Retinal pigment epithelial cell (primary cell): ENCODE measurements around the gene DNMT1.
A peak's percentile ranks its signal among the peaks of the same experiment; 100 is the strongest.

Source experiments
- DNase-seq: peaks from one replicate; pipeline ENCODE4 v3.0.0-alpha.2; 2010; ENCODE audit warnings: low read depth
- H3K4me3 ChIP-seq: 2 replicates; pipeline ENCODE4 v1.5.1; 2011; ENCODE audit warnings: mild to moderate bottlenecking, low read length, control low read depth, moderate library complexity
- CTCF ChIP-seq: conservative IDR thresholded peaks from 2 replicates; pipeline ENCODE4 v1.5.1; 2011; ENCODE audit warnings: low read depth, low read length, control low read depth, inconsistent platforms

Gene DNMT1

DNA sequence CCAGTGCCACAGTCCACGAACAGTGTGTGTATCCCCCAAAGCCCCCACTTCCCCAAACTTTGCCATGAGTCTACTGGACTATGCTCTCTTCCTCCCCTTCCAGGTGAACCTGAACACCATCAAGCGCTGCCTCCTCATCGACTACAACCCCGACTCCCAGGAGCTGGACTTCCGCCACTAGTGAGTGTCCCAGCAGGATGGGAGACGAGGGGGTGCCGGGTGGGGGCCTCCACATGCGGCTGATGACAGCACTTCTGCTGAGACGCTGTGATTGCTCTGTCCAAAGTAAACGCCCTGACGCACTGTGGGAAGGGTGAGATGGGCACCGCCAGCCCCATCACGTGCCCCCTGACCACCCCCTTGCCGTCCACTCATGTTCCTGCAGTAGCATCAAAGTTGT lies 85.2 kb downstream of the DNMT1 start:
- DNase-seq, result no peak
- no peak for TF ChIP-seq CTCF
- H3K4me3 ChIP-seq, result no peak overlapping the region

- no peak for TF ChIP-seq CTCF
- no peak overlapping the region for H3K4me3 ChIP-seq
- DNase-seq, result no peak
Observed at GRCh38 chr19:10107817-10108367, 86.9 kb downstream of the DNMT1 start.

- H3K4me3 ChIP-seq, result peak overlapping the region; percentile 88
- no peak for DNase-seq
- no peak for TF ChIP-seq CTCF
Observed at GRCh38 chr19:10107254-10107653, 87.5 kb downstream of the DNMT1 start.

DNA sequence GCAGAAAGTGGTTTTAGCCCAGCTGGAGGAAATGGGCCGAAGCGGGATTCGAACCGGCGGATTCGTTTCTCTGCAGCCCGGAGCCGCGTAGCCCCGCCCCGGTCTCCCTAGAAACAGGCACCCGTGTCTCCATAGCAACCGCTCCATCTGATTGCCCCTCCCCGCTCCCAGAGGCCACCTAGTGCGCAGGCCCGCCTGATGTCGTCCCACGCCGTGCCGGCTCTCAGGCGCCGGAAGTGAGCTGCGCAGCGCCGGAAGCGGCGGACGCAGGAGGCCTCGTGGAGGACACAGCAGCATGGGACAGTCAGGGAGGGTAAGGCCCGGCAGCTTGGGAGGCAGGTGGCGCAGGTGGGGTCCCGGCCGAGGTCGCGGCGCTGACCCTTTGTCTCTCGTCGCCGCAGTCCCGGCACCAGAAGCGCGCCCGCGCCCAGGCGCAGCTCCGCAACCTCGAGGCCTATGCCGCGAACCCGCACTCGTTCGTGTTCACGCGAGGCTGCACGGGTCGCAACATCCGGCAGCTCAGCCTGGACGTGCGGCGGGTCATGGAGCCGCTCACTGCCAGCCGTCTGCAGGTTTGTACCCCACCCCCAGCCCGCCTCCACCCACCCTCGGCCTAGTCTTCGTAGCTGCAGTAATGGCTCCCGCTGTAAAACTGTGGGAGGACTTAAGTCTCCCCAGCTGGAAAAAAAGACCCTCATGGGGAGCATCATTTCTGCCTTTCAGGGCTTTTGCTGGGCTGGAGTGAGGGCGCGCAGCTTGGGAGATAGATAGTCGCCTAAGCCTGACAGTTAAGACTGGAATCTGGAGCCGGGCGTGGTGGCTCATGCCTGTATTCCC lies 88.4 kb downstream of the DNMT1 start, which contains the start of gene PPAN:
Gene PPAN, plus strand, starts transcription at position 263 of the 837 bp plus-strand sequence. Its CDS starts 33 bp downstream, at position 296.
- H3K4me3 ChIP-seq, result peak within 1 kb of the TSS; percentile 88
- no peak for TF ChIP-seq CTCF
- DNase-seq, result peak; percentile 89

DNA sequence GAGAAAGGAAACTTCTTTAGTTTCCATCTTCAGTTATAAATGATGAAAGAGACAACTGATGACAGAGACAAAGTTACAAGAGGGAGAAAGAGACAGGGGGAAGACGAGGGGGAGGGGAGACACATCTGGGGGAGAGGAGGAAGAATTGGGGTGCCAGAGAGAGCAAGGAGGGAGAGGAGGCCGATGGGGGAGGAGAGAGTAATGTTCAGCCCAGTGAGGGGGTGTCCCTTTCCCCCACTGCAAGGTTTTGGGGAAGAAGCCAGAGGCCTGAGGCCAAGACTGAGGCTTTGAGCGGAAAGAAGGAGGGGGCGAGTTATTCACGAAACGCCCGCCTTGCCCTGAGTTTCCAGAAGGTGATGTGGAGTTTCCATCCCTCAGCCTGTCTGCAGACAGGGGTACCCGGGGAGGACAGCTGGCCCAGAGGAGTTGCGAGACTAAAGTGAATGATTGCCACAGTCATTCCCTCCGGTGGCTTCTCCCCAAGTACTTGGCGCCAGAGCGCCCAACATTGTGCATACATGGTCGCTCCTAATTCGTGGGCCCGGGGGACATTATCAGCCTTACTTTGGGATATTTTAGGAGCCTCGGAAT lies 89.1 kb downstream of the DNMT1 start:
- no peak for DNase-seq
- peak overlapping the region; percentile 29 for H3K4me3 ChIP-seq
- no peak for TF ChIP-seq CTCF

GRCh38 chr19:10104665-10105508 lies 89.9 kb downstream of the DNMT1 start:
- DNase-seq, result no peak
- no peak for TF ChIP-seq CTCF
- no peak overlapping the region for H3K4me3 ChIP-seq
